Esophagus squamous epithelium (tissue), 4 donors: Measurements from ENCODE around the gene ASCL3.

ENCODE experiments used
- POLR2A ChIP-seq, 4 donors: fragments of 450-650 bp; IDR thresholded peaks; one replicate each; pipeline ENCODE4 v1.6.1; 2017; ENCODE audit warnings: antibody characterized with exemption in 4 of 4, mild to moderate bottlenecking in 4 of 4, moderate library complexity in 3 of 4
- TF ChIP-seq, protein P1 (sequence below), 6 experiments: fragments of 450-650 bp in 4 of 6; fragments of 200-600 bp in 2 of 6; sonication (generic) in 2 of 6; IDR thresholded peaks; one replicate each; pipeline ENCODE4 v1.5.1; 2016 to 2019; ENCODE audit warnings: antibody characterized with exemption in 6 of 6, mild to moderate bottlenecking in 4 of 6, moderate library complexity in 4 of 6

DNA sequence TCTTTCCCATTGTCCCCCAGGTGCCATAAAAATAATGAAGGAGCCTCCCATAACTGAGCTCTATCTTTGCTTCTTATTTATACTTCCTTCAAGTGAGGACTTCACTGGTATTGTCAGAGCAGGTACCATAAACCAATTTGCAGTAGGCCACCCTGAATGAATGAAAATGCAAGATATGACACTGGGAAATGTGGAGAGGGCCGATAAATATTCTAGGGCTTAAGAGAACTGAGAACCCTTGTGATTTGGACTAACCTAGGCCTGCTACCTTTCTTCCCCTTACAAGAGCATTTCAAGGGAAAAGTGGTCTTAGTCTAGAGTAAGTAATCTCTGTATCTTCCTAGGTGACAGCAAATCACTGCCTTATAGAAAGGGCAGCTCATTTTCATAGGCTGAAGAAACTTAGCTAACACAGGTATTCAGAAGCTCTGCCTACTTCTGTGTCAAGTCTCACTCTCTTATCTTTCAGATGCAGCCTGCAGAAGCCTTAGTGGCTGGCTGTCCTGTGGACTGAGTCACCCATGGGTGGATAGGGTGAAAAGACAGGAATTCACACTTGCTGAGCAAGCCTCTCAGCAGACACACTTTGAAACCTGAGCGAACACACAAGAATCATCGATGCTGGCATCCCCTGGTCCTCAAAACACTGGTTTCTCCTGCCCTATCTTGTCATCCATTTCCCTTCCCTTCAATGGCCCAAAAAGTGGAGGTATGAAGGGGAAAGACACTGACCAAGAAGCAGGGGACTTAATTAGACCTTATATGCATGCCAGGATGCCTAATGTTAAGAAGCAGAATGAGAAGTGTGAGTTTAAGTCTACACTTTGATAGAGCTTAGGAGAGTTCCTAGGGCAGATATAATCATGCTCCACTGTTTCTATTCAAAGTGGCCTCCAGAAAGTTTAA, 45.8 kb upstream of the ASCL3 start:
- TF ChIP-seq POLR2A (IDR thresholded peaks at IDR 0.05), result no peak
- TF ChIP-seq, protein P1, sequence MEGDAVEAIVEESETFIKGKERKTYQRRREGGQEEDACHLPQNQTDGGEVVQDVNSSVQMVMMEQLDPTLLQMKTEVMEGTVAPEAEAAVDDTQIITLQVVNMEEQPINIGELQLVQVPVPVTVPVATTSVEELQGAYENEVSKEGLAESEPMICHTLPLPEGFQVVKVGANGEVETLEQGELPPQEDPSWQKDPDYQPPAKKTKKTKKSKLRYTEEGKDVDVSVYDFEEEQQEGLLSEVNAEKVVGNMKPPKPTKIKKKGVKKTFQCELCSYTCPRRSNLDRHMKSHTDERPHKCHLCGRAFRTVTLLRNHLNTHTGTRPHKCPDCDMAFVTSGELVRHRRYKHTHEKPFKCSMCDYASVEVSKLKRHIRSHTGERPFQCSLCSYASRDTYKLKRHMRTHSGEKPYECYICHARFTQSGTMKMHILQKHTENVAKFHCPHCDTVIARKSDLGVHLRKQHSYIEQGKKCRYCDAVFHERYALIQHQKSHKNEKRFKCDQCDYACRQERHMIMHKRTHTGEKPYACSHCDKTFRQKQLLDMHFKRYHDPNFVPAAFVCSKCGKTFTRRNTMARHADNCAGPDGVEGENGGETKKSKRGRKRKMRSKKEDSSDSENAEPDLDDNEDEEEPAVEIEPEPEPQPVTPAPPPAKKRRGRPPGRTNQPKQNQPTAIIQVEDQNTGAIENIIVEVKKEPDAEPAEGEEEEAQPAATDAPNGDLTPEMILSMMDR (IDR thresholded peaks at IDR 0.05), result no peak
